CD4-positive, alpha-beta T cell treated with Interleukin-4 for 1 hour (primary cell): Measurements from ENCODE around the gene PCDHB11.
"Not testable (repeated sequence)": the region's sequence is repeated elsewhere in the genome, so short reads cannot be mapped to it uniquely, and the experiment has no call there.

Experiments used
- DNase-seq, 2 donors: peaks; one replicate each; pipeline ENCODE4 v3.0.0-alpha.2; 2020 to 2022

The PCDHB11 gene

GRCh38 chr5:141246971-141247370 is 47.5 kb downstream of the PCDHB11 start:
- DNase-seq = not testable (repeated sequence)

- not testable (repeated sequence) for DNase-seq
Observed at GRCh38 chr5:141247434-141247833, 48.0 kb downstream of the PCDHB11 start.

GRCh38 chr5:141250576-141250975 is 51.1 kb downstream of the PCDHB11 start:
- no peak for DNase-seq
